CD14-positive monocyte (primary cell): ENCODE data around the gene MGST1. TPM values are rescaled to one million over a fixed set of nuclear protein-coding genes. Genes with fewer than 3 reads are reported as not detected.

ENCODE experiments used
- DNase-seq, 3 donors: peaks; one replicate each; pipeline ENCODE4 v3.0.0-alpha.2; 2011 to 2022
- H2AFZ ChIP-seq: 2 replicates; pipeline ENCODE4 v1.6.0; 2012; ENCODE audit warnings: mild to moderate bottlenecking, low read depth, low read length, inconsistent platforms; ENCODE audit not compliant: insufficient read depth, poor library complexity, severe bottlenecking
- H3K27ac ChIP-seq, 2 donors: 1 replicate in 1 of 2; 2 replicates in 1 of 2; pipeline ENCODE4 v1.5.1; 2012 to 2013; ENCODE audit warnings: low read length in 2 of 2, control low read depth in 1 of 2, inconsistent platforms in 1 of 2, low read depth in 1 of 2, mild to moderate bottlenecking in 1 of 2
- H3K27me3 ChIP-seq, 2 donors: one replicate each; pipeline versions ENCODE4 v1.6.0 to v1.6.1; 2011 to 2013; ENCODE audit warnings: low read length in 2 of 2; ENCODE audit not compliant: control insufficient read depth in 2 of 2, insufficient read depth in 2 of 2
- H3K36me3 ChIP-seq, 2 donors: replicated peaks in 1 of 2; 1 replicate in 1 of 2; 2 replicates in 1 of 2; pipeline versions ENCODE4 v1.5.1 to v1.6.1; 2012 to 2013; ENCODE audit warnings: low read length in 2 of 2, control low read depth in 1 of 2, inconsistent platforms in 1 of 2, mild to moderate bottlenecking in 1 of 2; ENCODE audit not compliant: insufficient read depth in 2 of 2, control insufficient read depth in 1 of 2
- H3K4me1 ChIP-seq, 2 donors: 1 replicate in 1 of 2; 2 replicates in 1 of 2; pipeline versions ENCODE4 v1.5.1 to v1.6.1; 2012 to 2013; ENCODE audit warnings: low read length in 2 of 2, control low read depth in 1 of 2, inconsistent platforms in 1 of 2, mild to moderate bottlenecking in 1 of 2, moderate library complexity in 1 of 2; ENCODE audit not compliant: insufficient read depth in 2 of 2, control insufficient read depth in 1 of 2
- H3K4me2 ChIP-seq: replicated peaks from 2 replicates; pipeline ENCODE3; 2012; ENCODE audit warnings: low read length, moderate library complexity, mild to moderate bottlenecking; ENCODE audit not compliant: poor library complexity, severe bottlenecking; ENCODE audit errors: extremely low read depth
- H3K4me3 ChIP-seq, 3 experiments: fragments of 200-600 bp in 1 of 3; sonication (generic) in 1 of 3; replicated peaks in 1 of 3; 1 replicate in 2 of 3; 2 replicates in 1 of 3; pipeline ENCODE4 v1.5.1; 2011 to 2013; ENCODE audit warnings: low read length in 3 of 3, mild to moderate bottlenecking in 3 of 3, control low read depth in 2 of 3, low read depth in 2 of 3, inconsistent platforms in 1 of 3, moderate library complexity in 1 of 3
- H3K79me2 ChIP-seq: 2 replicates; pipeline ENCODE4 v1.6.0; 2012; ENCODE audit warnings: mild to moderate bottlenecking, control low read depth, inconsistent platforms, low read length, moderate library complexity; ENCODE audit not compliant: insufficient read depth
- H3K9ac ChIP-seq: 2 replicates; pipeline ENCODE4 v1.6.0; 2017; ENCODE audit warnings: low read length, mild to moderate bottlenecking; ENCODE audit not compliant: insufficient read depth, poor library complexity, severe bottlenecking
- H3K9me3 ChIP-seq, 2 donors: replicated peaks in 1 of 2; 1 replicate in 1 of 2; 2 replicates in 1 of 2; pipeline versions ENCODE4 v1.5.1 to v1.6.1; 2012 to 2013; ENCODE audit warnings: low read length in 2 of 2, control low read depth in 1 of 2; ENCODE audit not compliant: control insufficient read depth in 1 of 2, insufficient read depth in 1 of 2
- H4K20me1 ChIP-seq: 2 replicates; pipeline ENCODE4 v1.6.0; 2012; ENCODE audit warnings: mild to moderate bottlenecking, low read length, control low read depth, moderate library complexity; ENCODE audit not compliant: insufficient read depth
- H3K27ac Mint-ChIP-seq, 7 donors: one replicate each; pipeline ENCODE4 v1.8.0; 2020; ENCODE audit warnings: mild to moderate bottlenecking in 7 of 7, mixed read lengths in 7 of 7, moderate library complexity in 6 of 7, inconsistent platforms in 2 of 7
- H3K27me3 Mint-ChIP-seq, 3 donors: one replicate each; pipeline ENCODE4 v1.8.0; 2021 to 2022; ENCODE audit warnings: low read depth in 3 of 3, mild to moderate bottlenecking in 3 of 3, mixed read lengths in 3 of 3, moderate library complexity in 3 of 3, inconsistent platforms in 1 of 3
- H3K36me3 Mint-ChIP-seq, 2 donors: one replicate each; pipeline ENCODE4 v1.8.0; 2020; ENCODE audit warnings: mixed read lengths in 2 of 2, inconsistent platforms in 1 of 2, mild to moderate bottlenecking in 1 of 2
- H3K4me1 Mint-ChIP-seq: one replicate; pipeline ENCODE4 v1.8.0; 2020; ENCODE audit warnings: mild to moderate bottlenecking, mixed read lengths
- H3K4me3 Mint-ChIP-seq, 2 donors: one replicate each; pipeline ENCODE4 v1.8.0; 2020; ENCODE audit warnings: mild to moderate bottlenecking in 2 of 2, mixed read lengths in 2 of 2, moderate library complexity in 1 of 2
- H3K9me3 Mint-ChIP-seq, 7 donors: one replicate each; pipeline ENCODE4 v1.8.0; 2020 to 2022; ENCODE audit warnings: mixed read lengths in 7 of 7, mild to moderate bottlenecking in 6 of 7, moderate library complexity in 6 of 7, inconsistent platforms in 2 of 7
- WGBS: methylation state at CpG from one replicate; pipeline ENCODE4 v1.1.5; 2013; ENCODE audit warnings: missing lambda C conversion rate; ENCODE audit not compliant: insufficient coverage; 5-methylcytosine and 5-hydroxymethylcytosine counted together
- intact Hi-C, 2 donors: fragments of 100-400 bp; cut with micrococcal nuclease; formaldehyde crosslinking; loops; one replicate each; pipeline versions ENCODE4 v1.15.0 to v1.15.1; 2023
- polyA plus RNA-seq, 3 donors: library from polyadenylated mRNA; depleted of rRNA in 1 of 3; unstranded in 2 of 3; stranded (reverse) in 1 of 3; fragments of 300-500 nt in 2 of 3; fragments of >200 nt in 1 of 3; fragmentation: Illumina TruSeq in 2 of 3; gene quantifications; 1 replicate in 2 of 3; 2 replicates in 1 of 3; pipeline ENCODE4 v1.2.3, GENCODE V29; 2012 to 2021
- TF ChIP-seq, protein P1 (sequence below): fragments of 200-600 bp; IDR thresholded peaks from one replicate; pipeline ENCODE4 v1.8.0; 2022; ENCODE audit warnings: antibody characterized with exemption, mild to moderate bottlenecking

Gene MGST1
- polyA plus RNA-seq, 3 donors: 84.8 to 295 (median 248) TPM

DNA sequence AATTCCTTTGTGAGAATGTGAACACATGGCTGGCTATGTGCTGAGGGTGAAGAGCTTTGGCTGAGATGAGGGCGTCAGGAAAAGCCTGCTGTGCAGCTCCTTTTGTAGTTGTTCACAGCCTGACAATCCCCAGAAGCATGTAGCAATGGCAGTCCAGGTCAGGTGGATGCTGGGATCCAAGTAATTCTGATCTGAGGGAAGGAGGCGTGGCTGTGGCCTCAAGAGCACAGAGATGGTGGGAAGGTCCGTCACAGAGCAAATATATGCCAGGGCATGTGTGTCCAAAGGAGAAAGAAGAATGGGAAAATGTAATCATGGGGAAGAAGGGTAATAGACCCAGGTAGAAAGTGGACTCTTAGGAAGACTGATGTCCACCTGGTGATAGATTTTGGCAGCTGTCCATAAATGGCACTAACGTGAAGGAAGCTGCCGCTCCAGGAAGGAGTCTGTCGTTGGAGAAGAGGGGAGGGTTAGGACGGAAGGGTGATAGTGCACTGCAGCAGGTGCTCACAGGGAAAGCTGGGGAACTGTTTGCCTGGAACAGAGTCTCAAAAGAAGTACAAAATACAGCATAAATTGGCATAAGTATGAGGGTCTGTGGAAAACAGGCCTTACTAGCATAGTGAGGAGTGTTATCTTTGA is 13.8 kb downstream of the MGST1 start:
- TF ChIP-seq, protein P1, sequence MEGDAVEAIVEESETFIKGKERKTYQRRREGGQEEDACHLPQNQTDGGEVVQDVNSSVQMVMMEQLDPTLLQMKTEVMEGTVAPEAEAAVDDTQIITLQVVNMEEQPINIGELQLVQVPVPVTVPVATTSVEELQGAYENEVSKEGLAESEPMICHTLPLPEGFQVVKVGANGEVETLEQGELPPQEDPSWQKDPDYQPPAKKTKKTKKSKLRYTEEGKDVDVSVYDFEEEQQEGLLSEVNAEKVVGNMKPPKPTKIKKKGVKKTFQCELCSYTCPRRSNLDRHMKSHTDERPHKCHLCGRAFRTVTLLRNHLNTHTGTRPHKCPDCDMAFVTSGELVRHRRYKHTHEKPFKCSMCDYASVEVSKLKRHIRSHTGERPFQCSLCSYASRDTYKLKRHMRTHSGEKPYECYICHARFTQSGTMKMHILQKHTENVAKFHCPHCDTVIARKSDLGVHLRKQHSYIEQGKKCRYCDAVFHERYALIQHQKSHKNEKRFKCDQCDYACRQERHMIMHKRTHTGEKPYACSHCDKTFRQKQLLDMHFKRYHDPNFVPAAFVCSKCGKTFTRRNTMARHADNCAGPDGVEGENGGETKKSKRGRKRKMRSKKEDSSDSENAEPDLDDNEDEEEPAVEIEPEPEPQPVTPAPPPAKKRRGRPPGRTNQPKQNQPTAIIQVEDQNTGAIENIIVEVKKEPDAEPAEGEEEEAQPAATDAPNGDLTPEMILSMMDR: no peak
- Histone ChIP-seq H4K20me1 (no peaks in the 10 kb centered on the region), H3K36me3 (peaks cover 56 to 84% of the 10 kb centered on the region in 2 donors), H3K4me1 (peaks cover 17% of the 10 kb centered on the region in 2 donors), H3K9ac (no peak overlapping the region), H3K4me3 (no peak overlapping the region), H3K9me3 (no peaks in the 10 kb centered on the region), H3K4me2 (no peak overlapping the region), H2AFZ (no peak overlapping the region), H3K27ac (peak overlapping the region in 1 of 2 donors; percentile 37), H3K79me2 (peaks cover 37% of the 10 kb centered on the region), H3K27me3 (no peaks in the 10 kb centered on the region)
- WGBS: 78% methylated on average over 7 of the region's 7 CpGs
- DNase-seq: no peak
- H3K9me3 Mint-ChIP-seq: no peaks in the 10 kb centered on the region
- no peaks in the 10 kb centered on the region for H3K27me3 Mint-ChIP-seq
- no peak overlapping the region for H3K4me3 Mint-ChIP-seq
- H3K4me1 Mint-ChIP-seq: peaks cover 19% of the 10 kb centered on the region
- peak overlapping the region in 5 of 7 donors; percentile 16 to 35 (median 27) for H3K27ac Mint-ChIP-seq
- intact Hi-C loops: loop anchor here in 1 of 2 donors (10.0 kb wide), 1 partner anchor 286 kb away; no protein-coding TSS in a partner anchor
- peaks cover 51 to 69% of the 10 kb centered on the region in 2 donors for H3K36me3 Mint-ChIP-seq

DNA sequence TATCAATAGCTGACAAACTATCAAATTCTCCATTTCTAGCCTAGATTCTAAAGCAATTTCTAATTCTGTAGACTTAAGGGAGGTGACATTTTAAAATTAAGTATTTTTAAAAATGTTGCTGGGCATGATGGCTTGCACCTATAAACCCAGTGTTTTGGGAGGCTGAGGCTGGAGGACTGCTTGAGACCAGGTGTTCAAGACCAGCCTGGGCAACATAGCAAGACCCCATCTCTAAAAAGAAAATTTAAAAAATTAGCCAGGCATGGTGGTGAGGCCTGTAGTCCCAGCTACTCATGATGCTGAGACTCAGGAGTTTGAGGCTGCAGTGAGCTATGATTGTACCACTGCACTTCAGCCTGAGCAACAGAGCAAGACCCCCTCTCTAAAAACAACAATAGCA is 15.1 kb downstream of the MGST1 start:
- intact Hi-C loops: loop anchor here in 1 of 2 donors (10.0 kb wide), 1 partner anchor 288 kb away; no protein-coding TSS in a partner anchor

More for the DNA sequence above, 15.1 kb downstream of the MGST1 start:
- H3K4me3 ChIP-seq: no peak overlapping the region
- no peaks in the 10 kb centered on the region for H4K20me1 ChIP-seq
- no peak for DNase-seq
- H3K4me1 ChIP-seq: peaks cover 17% of the 10 kb centered on the region in 2 donors
- no peak overlapping the region for H2AFZ ChIP-seq
- peaks cover 56 to 69% of the 10 kb centered on the region in 2 donors for H3K36me3 Mint-ChIP-seq
- H3K9ac ChIP-seq: no peak overlapping the region
- peaks cover 27% of the 10 kb centered on the region for H3K79me2 ChIP-seq
- no peaks in the 10 kb centered on the region for H3K9me3 ChIP-seq
- no peaks in the 10 kb centered on the region for H3K27me3 Mint-ChIP-seq
- peaks cover 44 to 84% of the 10 kb centered on the region in 2 donors for H3K36me3 ChIP-seq
- peaks cover 19% of the 10 kb centered on the region for H3K4me1 Mint-ChIP-seq
- H3K9me3 Mint-ChIP-seq: no peaks in the 10 kb centered on the region
- no peak overlapping the region for H3K27ac Mint-ChIP-seq
- no peak overlapping the region for H3K4me3 Mint-ChIP-seq
- no peak overlapping the region for H3K27ac ChIP-seq
- TF ChIP-seq, protein P1: no peak
- no peak overlapping the region for H3K4me2 ChIP-seq
- no peaks in the 10 kb centered on the region for H3K27me3 ChIP-seq
